HG03097 (cell line): ENCODE measurements around the gene BUD23.

Source experiments
- ATAC-seq: cut with Tn5 transposase; IDR thresholded peaks from one replicate; pipeline ENCODE4 v1.9.1; 2021; ENCODE audit not compliant: unreplicated experiment, low FRiP score

The BUD23 gene

DNA sequence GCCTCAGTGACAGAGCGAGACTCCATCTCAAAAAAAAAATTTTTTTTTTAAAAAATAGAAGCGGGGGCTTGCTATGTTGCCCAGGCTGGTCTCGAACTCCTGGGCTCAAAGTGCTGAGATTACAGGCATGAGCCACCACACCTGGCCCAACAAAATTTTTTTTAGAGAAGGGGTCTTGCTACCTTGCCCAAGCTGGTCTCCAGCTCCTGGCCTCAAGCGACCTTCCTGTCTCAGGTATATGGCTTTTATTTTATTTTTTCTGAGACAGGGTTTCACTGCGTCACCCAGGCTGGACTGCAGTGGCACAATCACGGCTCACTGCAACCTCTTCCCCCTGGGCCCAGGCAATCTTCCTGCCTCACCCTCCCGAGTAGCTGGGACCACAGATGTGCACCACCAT is 56.8 kb downstream of the BUD23 start:
- no peak for ATAC-seq

DNA sequence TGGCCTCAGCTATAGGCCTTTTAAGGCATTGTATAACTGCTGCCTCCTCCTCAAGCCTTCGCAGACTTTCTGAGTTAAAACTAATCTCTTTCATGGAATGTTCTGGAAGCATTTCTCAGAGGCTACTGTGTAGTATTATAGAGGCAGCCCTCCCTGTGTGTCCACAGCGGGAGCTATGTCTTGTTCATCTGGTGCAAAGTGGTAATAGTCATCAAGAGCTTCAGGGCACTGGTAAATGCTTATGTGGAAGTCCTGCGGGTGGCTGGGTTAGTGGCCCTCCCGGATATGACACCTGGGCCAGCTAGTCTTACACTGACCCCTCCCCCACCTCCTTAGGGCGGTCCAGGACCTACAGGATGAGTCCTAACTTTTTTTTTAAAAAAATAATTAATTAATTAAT is 57.4 kb downstream of the BUD23 start:
- ATAC-seq: no peak

DNA sequence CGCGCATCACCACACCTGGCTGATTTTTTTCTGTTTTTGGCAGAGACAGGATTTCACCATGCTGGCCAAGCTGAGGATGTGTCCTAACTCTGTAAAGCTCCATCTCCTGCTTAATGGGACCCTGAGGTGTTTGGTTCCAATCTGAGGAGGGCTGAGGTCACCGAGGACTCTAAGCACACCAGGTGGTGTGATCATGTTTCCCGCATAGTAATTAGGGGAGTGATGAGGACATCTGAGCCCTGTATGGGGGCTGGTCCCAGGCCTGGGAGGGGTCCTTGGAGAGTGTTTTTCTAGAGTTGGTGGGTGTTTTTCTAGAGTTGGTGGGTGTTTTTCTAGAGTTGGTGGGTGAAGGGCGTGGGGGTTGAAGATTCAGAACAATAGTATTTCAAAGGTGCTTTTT is 58.2 kb downstream of the BUD23 start:
- ATAC-seq: no peak

DNA sequence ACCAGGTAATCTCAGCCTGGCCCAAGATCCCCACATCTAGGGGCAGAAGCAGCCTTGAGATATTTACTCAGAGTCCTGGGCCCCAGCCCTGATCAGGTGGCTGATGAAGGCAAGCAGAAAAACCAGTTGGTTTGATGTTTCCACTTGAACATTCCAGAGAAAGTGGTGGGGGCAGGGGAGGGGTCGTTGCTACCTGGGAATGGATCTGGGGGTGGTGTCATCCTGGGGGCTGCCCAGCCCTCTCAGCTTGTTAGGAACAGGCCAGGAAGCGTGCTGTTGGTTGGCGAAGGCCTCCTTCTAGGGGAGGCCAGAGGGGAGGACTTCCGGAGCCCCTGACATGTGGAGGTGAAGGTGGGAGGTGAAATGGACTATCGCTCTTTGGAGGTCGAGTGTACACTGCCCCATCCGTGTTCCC is 58.9 kb downstream of the BUD23 start:
- ATAC-seq: no peak

DNA sequence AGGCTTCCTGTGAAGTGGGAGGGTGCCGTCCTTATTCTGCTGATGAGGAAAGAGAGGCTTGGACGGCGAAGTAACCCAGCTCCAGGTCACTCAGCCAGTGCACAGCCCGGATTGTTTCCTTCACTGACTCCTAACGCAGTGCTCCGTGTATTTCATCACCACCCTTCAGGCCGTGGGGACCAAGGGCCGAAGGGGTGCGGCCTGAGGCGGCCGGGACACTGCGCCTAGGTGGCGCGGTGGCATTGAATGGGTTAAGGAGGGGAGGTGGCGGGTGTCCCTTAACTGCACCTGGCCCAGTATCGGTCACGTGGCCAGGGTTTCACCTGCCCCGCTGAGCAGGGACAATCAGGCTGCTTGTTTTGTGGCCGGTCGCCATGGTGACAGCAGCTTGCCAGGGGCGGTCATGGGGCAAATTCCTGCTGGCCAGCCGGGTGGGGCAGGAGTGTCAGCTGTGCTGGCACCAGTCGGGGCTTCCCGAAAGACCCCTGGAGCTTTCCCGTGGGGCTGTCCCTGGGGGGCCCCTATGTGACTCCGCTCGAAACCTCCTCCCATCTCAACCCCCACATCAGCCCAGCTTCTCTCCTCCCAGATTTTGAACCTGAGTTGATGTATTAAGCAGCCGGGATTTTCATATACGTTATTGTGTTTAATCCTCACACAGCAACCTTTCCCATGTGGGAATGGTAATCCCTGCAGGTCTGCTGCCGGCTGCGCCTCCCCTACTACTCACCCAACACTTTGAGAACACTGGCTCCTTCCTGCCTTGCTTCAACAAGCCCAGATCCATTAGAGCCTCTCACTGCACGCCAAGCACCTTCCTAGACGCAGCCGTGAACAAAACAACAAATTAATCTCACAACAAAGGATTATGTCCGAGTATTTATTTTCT is 59.6 kb downstream of the BUD23 start:
- ATAC-seq: no peak

DNA sequence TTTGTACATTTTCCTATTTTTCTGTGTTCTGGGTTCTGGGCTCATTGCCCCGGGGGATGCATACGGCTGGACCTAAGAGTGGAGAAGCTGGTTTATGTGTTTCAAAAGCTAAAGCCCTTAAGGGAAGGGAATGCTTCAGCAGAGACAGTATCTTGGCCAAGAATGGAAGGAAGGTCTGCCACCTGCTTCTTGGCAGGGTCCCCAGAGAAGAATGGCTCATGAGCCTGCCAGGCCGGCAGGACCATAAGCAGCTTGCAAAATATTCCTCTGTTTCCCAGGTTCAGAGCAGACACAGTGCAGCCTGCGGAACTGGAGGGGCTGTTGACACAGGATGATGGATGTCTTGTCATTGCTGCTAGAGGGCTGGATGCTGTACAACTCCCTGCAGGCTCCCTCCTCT is 63.0 kb downstream of the BUD23 start:
- ATAC-seq: no peak
